ENCODE measurements around the gene GATD1.

The GATD1 gene

GRCh38 chr11:727281-727701, 50.0 kb downstream of the GATD1 start:
- DNase-seq (ENCODE audit: low read depth, low spot score): no peak

GRCh38 chr11:726278-727220, 50.7 kb downstream of the GATD1 start:
- DNase-seq (ENCODE audit: low read depth, low spot score): no peak

GRCh38 chr11:725624-726202, 51.6 kb downstream of the GATD1 start:
- no peak for DNase-seq (ENCODE audit: low read depth, low spot score)

GRCh38 chr11:724778-725386, 52.4 kb downstream of the GATD1 start:
- no peak for DNase-seq (ENCODE audit: low read depth, low spot score)

- DNase-seq (ENCODE audit: low read depth, low spot score): no peak
Observed at GRCh38 chr11:724049-724777, 53.1 kb downstream of the GATD1 start.

GRCh38 chr11:723120-723883, 54.0 kb downstream of the GATD1 start:
- peak; percentile 38 for DNase-seq (ENCODE audit: low read depth, low spot score)

- DNase-seq (ENCODE audit: low read depth, low spot score): no peak
Observed at GRCh38 chr11:722346-722811, 54.9 kb downstream of the GATD1 start.

- no peak for DNase-seq (ENCODE audit: low read depth, low spot score)
Observed at GRCh38 chr11:721741-722345, 55.4 kb downstream of the GATD1 start.

- DNase-seq (ENCODE audit: low read depth, low spot score): no peak
Observed at GRCh38 chr11:721247-721740, 56.0 kb downstream of the GATD1 start.

- no peak for DNase-seq (ENCODE audit: low read depth, low spot score)
Observed at GRCh38 chr11:720642-721246, 56.5 kb downstream of the GATD1 start.

- no peak for DNase-seq (ENCODE audit: low read depth, low spot score)
Observed at GRCh38 chr11:720017-720641, 57.2 kb downstream of the GATD1 start.

- no peak for DNase-seq (ENCODE audit: low read depth, low spot score)
Observed at GRCh38 chr11:719214-720016, 57.9 kb downstream of the GATD1 start.
